ENCODE results near the gene ANKMY1.
"Not testable (repeated sequence)": the region's sequence is repeated elsewhere in the genome, so short reads cannot be mapped to it uniquely, and the experiment has no call there.

Gene ANKMY1

GRCh38 chr2:240563951-240564560 lies 6.3 kb upstream of the ANKMY1 start:
- peaks cover 50% of the 10 kb centered on the region for H3K4me1 ChIP-seq (ENCODE audit: low read length)
- TF ChIP-seq EZH2phosphoT487 (IDR thresholded peaks at IDR 0.05; ENCODE audit: low read depth) (no peak), CTCF (IDR thresholded peaks at IDR 0.05; ENCODE audit: low read depth, low read length) (no peak)
- H3K27me3 ChIP-seq (ENCODE audit: low read depth, low read length): no peaks in the 10 kb centered on the region
- H3K4me2 ChIP-seq (ENCODE audit: low read length): no peak overlapping the region
- no peak overlapping the region for H3K9ac ChIP-seq (ENCODE audit: low read length)
- H3K79me2 ChIP-seq (ENCODE audit: low read length): peaks cover 30% of the 10 kb centered on the region
- no peaks in the 10 kb centered on the region for H3K9me3 ChIP-seq (ENCODE audit: insufficient read depth, low read length)
- H3K36me3 ChIP-seq (replicated peaks; ENCODE audit: low read depth, low read length): peaks cover 11% of the 10 kb centered on the region
- no peak overlapping the region for H3K4me3 ChIP-seq (ENCODE audit: low read length)
- peaks cover 5% of the 10 kb centered on the region; the same call in 1 of the 2 replicates for H4K20me1 ChIP-seq (ENCODE audit: insufficient read depth, low read length)
- H3K27ac ChIP-seq (ENCODE audit: low read length): no peak overlapping the region
- no peak overlapping the region for H2AFZ ChIP-seq (ENCODE audit: low read depth, low read length)

- Histone ChIP-seq H3K36me3 (replicated peaks; ENCODE audit: low read depth, low read length) (peaks cover 19% of the 10 kb centered on the region), H3K4me1 (ENCODE audit: low read length) (peaks cover 52% of the 10 kb centered on the region), H3K79me2 (ENCODE audit: low read length) (peaks cover 35% of the 10 kb centered on the region)
- H4K20me1 ChIP-seq (ENCODE audit: insufficient read depth, low read length); H3K27ac ChIP-seq (ENCODE audit: low read length); H3K4me3 ChIP-seq (ENCODE audit: low read length); H3K4me2 ChIP-seq (ENCODE audit: low read length); H3K9ac ChIP-seq (ENCODE audit: low read length); H3K27me3 ChIP-seq (ENCODE audit: low read depth, low read length); H3K9me3 ChIP-seq (ENCODE audit: insufficient read depth, low read length); H2AFZ ChIP-seq (ENCODE audit: low read depth, low read length): not testable (repeated sequence)
Measured at GRCh38 chr2:240563231-240563630, 5.4 kb upstream of the ANKMY1 start.

- Histone ChIP-seq H3K4me1 (ENCODE audit: low read length) (peaks cover 39% of the 10 kb centered on the region), H3K4me2 (ENCODE audit: low read length) (peak overlapping the region; percentile 97), H2AFZ (ENCODE audit: low read depth, low read length) (no peak overlapping the region), H3K4me3 (ENCODE audit: low read length) (peak overlapping the region; percentile 94), H3K9me3 (ENCODE audit: insufficient read depth, low read length) (no peaks in the 10 kb centered on the region), H3K27ac (ENCODE audit: low read length) (peak overlapping the region; percentile 96), H3K27me3 (ENCODE audit: low read depth, low read length) (no peaks in the 10 kb centered on the region), H3K9ac (ENCODE audit: low read length) (peak overlapping the region; percentile 91), H3K36me3 (replicated peaks; ENCODE audit: low read depth, low read length) (peaks cover 21% of the 10 kb centered on the region), H4K20me1 (ENCODE audit: insufficient read depth, low read length) (peaks cover 8% of the 10 kb centered on the region; the same call in 1 of the 2 replicates), H3K79me2 (ENCODE audit: low read length) (peaks cover 48% of the 10 kb centered on the region)
- TF ChIP-seq EZH2phosphoT487 (IDR thresholded peaks at IDR 0.05; ENCODE audit: low read depth) (no peak), CTCF (IDR thresholded peaks at IDR 0.05; ENCODE audit: low read depth, low read length) (no peak)
Measured at GRCh38 chr2:240561325-240561971, 3.7 kb upstream of the ANKMY1 start.

- Histone ChIP-seq H2AFZ (ENCODE audit: low read depth, low read length) (no peak overlapping the region), H4K20me1 (ENCODE audit: insufficient read depth, low read length) (peaks cover 10% of the 10 kb centered on the region; the same call in 1 of the 2 replicates), H3K36me3 (replicated peaks; ENCODE audit: low read depth, low read length) (peaks cover 21% of the 10 kb centered on the region), H3K4me2 (ENCODE audit: low read length) (peak overlapping the region; percentile 97), H3K27me3 (ENCODE audit: low read depth, low read length) (no peaks in the 10 kb centered on the region), H3K27ac (ENCODE audit: low read length) (peak overlapping the region; percentile 96), H3K4me3 (ENCODE audit: low read length) (peak overlapping the region; percentile 94), H3K79me2 (ENCODE audit: low read length) (peaks cover 56% of the 10 kb centered on the region), H3K4me1 (ENCODE audit: low read length) (peaks cover 33% of the 10 kb centered on the region), H3K9ac (ENCODE audit: low read length) (peak overlapping the region; percentile 98), H3K9me3 (ENCODE audit: insufficient read depth, low read length) (no peaks in the 10 kb centered on the region)
- TF ChIP-seq EZH2phosphoT487 (IDR thresholded peaks at IDR 0.05; ENCODE audit: low read depth) (no peak), CTCF (IDR thresholded peaks at IDR 0.05; ENCODE audit: low read depth, low read length) (no peak)
Measured at GRCh38 chr2:240560480-240561324, 2.9 kb upstream of the ANKMY1 start.

Measured in OCI-LY3 (cell line).